ENCODE data around the gene CZIB.

- TF ChIP-seq TAF1 (IDR thresholded peaks at IDR 0.05; ENCODE audit: borderline replicate concordance, low read depth, low read length) (no peak), POLR2A (IDR thresholded peaks at IDR 0.05; ENCODE audit: low read depth, low read length) (no peak)
Observed at GRCh38 chr1:53186533-53186932, 33.9 kb downstream of the CZIB start.

Data from GM12892 (cell line).